HG02642 (cell line): ENCODE measurements around the gene HPSE2.

Experiments used
- ATAC-seq: cut with Tn5 transposase; IDR thresholded peaks from one replicate; pipeline ENCODE4 v1.9.1; 2021; ENCODE audit warnings: mild to moderate bottlenecking; ENCODE audit not compliant: unreplicated experiment, poor library complexity

The HPSE2 gene

GRCh38 chr10:98861962-98862361 lies 373.7 kb downstream of the HPSE2 start:
- ATAC-seq: no peak

- ATAC-seq: no peak
Measured at GRCh38 chr10:98858525-98858924, 377.1 kb downstream of the HPSE2 start.

DNA sequence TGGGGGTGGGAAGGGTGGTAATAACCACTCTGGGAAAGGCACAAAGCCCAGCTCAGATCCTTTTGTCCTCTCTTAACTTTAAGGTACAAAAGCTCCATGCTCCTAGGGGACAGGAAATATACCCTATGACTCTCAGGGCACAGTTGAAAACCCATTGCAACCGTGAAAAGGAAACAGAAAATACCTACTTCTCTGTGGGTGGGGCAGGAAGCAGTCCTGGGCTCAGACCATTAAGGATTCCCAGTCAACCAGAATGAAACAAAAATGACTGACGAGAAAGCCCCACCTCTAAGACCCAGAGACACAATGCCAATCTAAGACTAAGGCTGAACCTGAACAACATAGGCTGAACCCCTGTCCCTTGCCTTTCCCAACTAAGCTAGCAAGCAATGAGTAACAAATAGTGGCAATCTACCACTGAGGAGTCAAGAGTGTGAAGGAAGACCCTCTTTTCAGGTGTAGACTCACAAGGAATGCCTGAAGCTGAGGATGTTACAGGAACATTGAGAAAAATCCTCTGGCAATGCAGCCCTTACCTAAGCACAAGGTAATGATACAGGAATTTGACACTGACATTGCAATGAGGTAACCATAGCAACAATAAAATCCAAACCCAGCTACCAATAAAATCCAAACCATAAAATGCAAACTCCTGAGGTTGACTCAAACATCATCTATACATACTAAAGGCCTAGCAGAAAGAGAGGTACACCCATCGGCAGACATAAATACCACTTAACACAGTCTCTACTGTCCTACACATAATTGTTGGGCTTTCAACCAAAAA lies 380.1 kb downstream of the HPSE2 start:
- ATAC-seq: peak; percentile 47

DNA sequence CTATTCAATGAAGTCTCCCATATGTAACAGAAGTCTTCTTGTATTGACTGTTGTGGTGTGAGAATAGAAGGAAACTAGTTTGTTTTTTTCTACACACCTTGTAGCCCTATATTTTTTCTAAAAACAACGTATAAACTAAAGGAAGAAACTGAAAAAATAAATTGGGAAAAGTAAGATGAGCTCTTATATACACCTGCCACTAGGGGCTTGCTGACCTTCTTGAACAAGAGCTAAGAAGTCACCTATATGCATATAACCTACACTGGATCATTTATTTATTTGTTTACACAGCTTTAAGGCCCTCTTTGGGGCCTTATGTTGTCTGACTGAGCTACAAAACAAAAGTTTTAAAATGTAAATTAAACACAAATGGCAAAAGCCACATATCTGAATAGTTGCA lies 383.0 kb downstream of the HPSE2 start:
- ATAC-seq: no peak

GRCh38 chr10:98848361-98848760 lies 387.3 kb downstream of the HPSE2 start:
- ATAC-seq: no peak

GRCh38 chr10:98846787-98847186 lies 388.9 kb downstream of the HPSE2 start:
- no peak for ATAC-seq

DNA sequence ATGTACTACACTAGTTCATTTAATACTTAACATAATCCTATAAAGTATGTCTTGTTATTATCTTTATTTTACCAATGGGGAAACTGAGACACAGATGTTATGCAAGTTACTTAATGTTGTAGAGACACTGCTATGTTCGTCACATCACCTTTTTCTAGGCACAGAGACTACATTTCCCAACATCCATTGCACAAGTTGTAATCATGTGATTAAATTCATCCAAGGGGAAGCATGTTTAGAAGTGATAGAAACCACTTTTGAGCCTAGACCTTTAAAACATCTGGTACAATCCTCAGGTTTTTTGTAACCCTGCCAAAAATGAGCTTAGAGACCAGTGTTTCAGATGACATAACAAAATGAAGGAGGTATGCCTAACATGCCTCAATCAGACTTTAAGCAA lies 402.1 kb downstream of the HPSE2 start:
- ATAC-seq: no peak

- ATAC-seq: no peak
Measured at GRCh38 chr10:98832738-98833137, 402.9 kb downstream of the HPSE2 start.

- ATAC-seq: no peak
Measured at GRCh38 chr10:98832196-98832595, 403.5 kb downstream of the HPSE2 start.

- no peak for ATAC-seq
Measured at GRCh38 chr10:98831391-98831790, 404.3 kb downstream of the HPSE2 start.

- no peak for ATAC-seq
Measured at GRCh38 chr10:98825741-98826140, 409.9 kb downstream of the HPSE2 start.

DNA sequence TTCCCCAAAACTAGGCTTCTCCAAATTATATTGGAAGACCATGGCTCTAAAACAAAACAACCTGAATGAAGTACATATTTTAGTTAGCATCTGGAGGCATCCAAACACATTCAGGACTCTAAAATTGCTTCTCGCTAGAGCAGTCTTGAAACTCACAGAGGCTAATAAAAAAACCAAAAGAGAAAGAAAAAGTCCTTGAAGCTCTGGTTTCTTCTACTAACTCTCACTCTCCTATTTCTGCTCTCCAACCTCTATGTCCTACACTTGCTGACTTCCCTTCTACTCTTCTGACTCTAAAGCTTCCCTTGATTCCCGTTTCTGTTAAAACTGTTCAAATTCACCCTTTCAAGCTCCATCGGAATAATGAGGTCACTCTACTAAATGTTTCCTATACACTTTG lies 418.3 kb downstream of the HPSE2 start:
- no peak for ATAC-seq

DNA sequence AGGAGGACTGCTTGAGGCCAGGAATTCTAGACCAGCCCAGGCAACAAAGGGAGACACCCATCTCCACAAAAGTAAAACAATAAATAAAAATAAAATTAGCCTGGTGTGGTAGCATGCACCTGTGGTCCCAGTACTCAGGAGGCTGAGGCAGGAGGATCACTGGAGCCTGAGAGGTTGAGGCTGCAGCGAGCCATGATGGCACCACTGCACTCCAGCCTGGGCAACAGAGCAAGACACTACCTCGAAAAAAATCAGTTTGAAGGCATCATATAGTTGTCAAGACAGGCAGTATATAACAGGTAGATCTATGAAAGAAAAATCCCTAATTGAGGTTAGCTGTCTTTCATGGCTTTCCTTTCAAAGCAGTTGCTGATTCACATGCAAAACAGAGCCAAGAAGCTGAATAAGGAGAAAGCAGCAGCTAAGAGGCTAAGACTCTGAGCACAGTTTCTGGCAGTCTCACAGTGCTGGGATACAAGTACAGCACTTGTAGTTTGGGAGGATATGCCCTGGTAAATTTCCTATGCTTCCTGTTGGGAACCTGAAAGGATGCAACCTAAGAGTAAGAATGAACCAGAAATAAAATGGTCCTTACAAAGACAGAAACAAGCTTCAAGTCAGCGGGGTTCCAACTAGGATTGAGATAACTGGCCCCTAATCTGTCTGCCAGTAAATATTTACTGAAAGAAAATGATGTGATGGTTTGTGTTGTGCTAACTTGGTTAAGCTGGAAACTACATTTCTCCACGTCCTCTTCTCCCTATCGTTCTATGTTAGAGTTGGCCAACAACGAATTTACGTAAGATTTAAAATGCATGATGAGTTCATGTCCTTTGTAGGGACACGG lies 420.4 kb downstream of the HPSE2 start:
- no peak for ATAC-seq

DNA sequence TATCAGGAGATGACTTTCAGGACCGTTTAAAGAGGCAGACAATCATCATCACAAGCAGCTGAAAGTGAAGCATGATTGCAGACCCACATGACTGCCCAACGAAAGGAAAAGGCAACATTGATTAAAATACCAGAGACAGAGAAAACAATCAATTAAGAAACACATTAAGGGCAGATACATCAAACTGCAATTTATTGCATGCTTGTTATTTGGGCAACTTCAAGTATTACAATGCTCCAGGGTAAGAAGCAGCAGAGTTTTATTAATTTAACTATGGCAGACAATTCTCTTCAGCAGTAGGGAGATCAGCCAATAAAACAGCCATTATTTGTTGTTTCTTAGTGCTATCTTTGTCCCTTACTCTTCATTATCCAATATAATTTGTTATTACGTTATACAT lies 421.2 kb downstream of the HPSE2 start:
- ATAC-seq: no peak

DNA sequence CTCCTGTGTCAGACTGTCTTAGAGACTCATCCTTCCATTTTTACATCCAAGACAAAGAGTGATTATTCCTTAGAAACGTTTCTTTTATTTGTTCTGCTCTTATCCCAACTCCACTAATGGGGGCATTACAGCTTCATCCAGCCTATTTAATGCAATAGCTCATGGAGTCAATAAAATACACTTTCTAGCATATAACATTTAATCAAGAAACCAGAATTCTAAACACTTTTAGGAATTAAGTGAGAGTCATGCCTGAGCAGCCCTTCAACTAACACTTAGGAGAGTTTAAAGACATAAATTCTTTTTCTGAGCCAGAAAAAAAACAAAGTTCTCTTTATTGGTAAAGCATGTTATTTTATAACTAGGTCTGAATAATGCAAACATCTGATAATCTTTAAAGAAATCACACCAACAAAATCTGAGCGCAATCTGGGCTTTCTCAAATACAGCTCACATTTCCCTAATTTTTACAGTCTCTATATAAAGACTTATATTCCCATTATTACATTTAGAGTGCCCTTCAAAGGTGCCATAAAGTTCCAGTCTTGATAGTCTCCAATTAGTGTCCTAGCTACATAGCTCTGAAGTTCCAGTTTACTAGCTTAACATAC lies 427.3 kb downstream of the HPSE2 start:
- ATAC-seq: no peak

DNA sequence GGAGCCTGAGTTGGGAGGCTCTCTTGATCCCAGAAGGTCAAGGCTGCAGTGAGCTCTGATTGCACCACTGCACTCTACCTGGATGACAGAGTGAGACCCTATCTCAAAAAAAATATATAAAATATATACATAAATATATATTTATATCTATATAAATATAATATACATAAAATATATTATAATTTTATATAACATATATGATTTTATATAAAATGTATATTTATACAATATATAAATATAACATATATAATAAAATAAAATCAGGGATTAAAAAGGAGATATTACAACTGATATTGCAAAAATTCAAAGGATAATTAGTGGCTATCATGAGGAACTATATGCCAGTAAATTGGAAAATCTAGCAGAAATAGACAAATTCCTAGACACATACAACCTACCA lies 435.4 kb downstream of the HPSE2 start:
- ATAC-seq: no peak

DNA sequence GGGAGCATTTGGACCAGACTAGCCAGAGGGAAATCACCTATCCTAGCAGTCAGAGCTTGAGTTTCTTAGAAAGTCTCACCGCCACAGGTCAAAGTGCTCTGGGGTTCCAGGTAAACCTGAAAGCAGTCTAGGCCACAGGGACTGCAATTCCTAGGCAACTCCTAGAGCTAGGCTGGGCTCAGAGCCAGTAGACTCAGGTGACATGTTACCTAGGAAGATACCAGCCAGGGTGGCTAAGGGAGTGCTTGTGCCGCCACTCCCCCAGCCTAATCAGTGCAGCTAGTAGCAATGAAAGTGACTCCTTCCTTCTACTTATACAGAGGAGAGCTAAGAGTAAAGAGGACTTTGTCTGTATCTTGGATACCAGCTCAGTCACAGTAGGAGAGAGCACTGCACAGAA lies 440.2 kb downstream of the HPSE2 start:
- no peak for ATAC-seq

DNA sequence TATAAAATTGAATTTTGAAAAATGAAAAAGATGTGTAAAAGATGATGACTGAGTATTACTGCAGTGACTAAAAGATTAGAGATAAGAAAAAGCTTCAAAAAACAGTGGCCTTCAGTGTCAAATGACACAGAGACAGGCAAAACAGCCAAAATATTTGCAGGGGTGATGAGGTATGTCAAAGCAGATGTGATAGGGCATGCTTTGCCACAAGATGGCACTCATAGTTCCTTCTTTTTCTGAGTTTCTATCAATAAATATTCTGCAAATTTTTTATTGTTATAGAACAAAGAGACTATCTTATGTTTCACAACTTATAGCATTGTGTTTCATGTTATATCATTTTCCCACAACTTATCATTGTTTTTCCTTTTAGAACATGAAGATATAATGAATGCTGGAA lies 444.8 kb downstream of the HPSE2 start:
- no peak for ATAC-seq

GRCh38 chr10:98778277-98778759 lies 457.3 kb downstream of the HPSE2 start:
- no peak for ATAC-seq

- no peak for ATAC-seq
Measured at GRCh38 chr10:98758463-98758862, 477.2 kb downstream of the HPSE2 start.

GRCh38 chr10:98748298-98748697 lies 487.4 kb downstream of the HPSE2 start:
- ATAC-seq: no peak
